GM12892 (cell line): ENCODE measurements around the gene IRF2.

Experiments
- DNase-seq: peaks from one replicate; pipeline ENCODE4 v3.0.0; 2011; ENCODE audit not compliant: insufficient read length
- FAIRE-seq: peaks from 2 replicates; lab custom pipeline; 2011; peaks lifted over from hg19 to GRCh38; lab: Jason Lieb, UNC
- POLR2A ChIP-seq: IDR thresholded peaks from 2 replicates; pipeline ENCODE4 v1.6.1; 2011; ENCODE audit warnings: low read depth, low read length, control low read depth
- POLR2AphosphoS5 ChIP-seq: IDR thresholded peaks from 2 replicates; pipeline ENCODE4 v1.6.1; 2011; ENCODE audit warnings: low read depth, low read length, control low read depth
- TAF1 ChIP-seq: IDR thresholded peaks from 2 replicates; pipeline ENCODE4 v1.6.1; 2011; ENCODE audit warnings: low read depth, mild to moderate bottlenecking, control low read depth, low read length, borderline replicate concordance

Gene IRF2

DNA sequence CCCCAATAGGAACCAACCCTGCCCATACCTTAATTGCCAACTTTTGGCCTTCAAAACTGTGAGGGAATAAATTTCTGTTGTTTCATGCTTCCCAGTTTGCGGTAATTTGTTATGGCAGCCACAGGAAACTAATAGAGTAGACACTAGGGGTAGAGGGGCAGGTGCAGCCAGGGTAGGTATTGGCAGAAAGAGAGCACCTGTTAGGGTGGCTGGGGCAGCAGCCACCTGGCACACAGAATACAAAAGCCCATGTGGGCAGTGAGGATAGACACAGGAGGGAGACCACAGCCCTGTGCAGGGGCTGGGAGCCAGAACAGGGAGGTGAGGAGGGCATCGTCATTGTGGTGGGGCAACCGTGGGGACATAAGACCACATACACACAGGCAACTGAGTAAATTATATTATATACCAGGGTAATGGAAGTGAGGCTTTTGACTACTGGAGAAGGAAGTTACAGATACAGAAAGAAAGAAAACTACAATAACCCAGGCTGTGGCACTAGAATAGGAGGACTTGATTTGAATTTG lies 28.2 kb downstream of the IRF2 start:
- no peak for TF ChIP-seq TAF1
- no peak for TF ChIP-seq POLR2AphosphoS5
- TF ChIP-seq POLR2A = no peak
- FAIRE-seq = no peak
- DNase-seq = no peak

DNA sequence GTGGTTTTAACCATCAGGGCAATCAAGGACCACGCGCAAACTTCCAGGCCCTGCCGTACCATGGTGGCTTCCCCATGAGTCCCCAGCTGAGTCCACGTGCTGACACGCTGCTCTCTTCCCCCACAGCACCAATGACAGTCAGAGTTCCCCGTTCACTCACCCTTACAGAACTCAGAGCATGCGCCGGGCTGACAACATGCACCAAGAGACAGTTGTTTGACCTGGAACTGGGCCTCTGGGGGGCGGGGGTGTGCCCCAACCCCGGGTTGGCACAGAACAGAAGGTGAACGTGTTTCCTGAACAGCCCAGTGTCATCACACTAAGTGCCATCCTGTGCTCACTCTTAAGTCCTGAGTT lies 29.4 kb downstream of the IRF2 start:
- FAIRE-seq = peak; percentile 5
- TF ChIP-seq TAF1 (no peak), POLR2AphosphoS5 (no peak), POLR2A (no peak)
- DNase-seq = no peak

DNA sequence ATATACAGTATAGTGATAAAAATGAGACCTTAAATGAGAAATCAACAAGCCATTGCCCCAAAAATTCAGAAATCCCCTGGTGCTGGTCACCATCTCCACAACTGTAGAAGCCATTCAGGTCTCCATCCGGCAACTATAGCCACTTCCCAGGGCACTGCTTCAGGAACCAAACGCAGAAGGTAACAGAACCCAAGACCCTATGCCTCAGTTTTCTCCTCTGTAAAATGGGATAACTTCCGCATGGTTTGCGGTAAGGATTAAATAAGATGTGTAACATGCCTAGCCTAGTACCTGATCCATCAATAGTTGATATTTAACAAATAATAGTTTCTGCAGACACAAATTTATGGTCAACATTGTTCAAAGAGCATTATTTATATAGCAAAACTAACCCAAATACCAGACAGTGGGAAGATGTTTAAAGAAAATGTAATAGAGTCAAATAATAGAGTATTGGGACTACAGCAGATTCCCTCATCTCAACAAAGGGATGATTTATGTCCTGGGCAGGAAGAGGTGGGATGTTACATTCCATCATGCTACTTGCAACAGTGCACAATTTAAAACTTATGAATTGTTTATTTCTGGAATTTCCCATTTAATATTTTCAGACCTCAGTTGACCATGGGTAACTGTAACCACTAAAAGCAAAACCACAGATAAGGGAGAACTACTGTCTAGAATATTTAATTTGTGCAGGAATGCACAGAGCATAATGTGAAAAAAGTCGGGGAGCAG lies 30.0 kb downstream of the IRF2 start:
- DNase-seq (no peak), FAIRE-seq (no peak)
- TF ChIP-seq POLR2AphosphoS5 = no peak
- TF ChIP-seq POLR2A = no peak
- TF ChIP-seq TAF1 = no peak

DNA sequence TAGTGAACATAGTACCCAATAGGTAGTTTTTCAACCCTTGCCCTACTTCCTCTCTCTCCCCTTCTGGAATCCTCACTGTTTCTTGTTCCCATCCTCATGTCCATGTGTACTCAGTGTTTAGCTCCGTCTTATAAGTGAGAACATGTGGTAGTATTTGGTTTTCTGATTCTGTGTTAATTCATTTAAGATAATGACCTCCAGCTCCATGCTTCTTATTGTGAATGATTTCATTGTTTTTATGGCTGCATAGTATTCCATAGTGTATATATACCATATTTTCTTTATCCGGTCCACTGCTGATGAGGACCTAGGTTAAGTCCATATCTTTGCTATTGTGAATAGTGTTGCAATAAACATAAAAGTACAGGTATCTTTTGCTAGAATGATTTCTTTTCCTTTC lies 31.0 kb downstream of the IRF2 start:
- no peak for FAIRE-seq

DNA sequence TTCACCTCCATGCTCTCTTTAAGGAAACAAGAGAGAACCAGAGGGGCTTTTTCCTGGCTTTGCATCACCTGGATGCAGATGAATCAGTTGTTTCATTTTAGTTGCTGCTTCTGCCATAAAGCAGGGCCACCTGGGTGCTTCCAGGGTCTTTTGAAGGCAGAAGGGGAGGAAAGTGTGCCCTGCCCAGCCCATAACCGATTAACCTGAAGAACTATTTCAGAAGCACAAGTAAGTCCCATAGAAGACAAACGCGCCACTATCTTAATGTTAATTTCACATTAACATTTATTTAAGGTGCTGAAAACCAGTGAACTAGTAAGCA lies 32.1 kb downstream of the IRF2 start:
- DNase-seq (no peak), FAIRE-seq (no peak)
- TF ChIP-seq POLR2AphosphoS5 (no peak), POLR2A (no peak), TAF1 (no peak)

More for the DNA sequence above, 31.0 kb downstream of the IRF2 start:
- TF ChIP-seq POLR2AphosphoS5 (no peak), TAF1 (no peak)
- no peak for DNase-seq

DNA sequence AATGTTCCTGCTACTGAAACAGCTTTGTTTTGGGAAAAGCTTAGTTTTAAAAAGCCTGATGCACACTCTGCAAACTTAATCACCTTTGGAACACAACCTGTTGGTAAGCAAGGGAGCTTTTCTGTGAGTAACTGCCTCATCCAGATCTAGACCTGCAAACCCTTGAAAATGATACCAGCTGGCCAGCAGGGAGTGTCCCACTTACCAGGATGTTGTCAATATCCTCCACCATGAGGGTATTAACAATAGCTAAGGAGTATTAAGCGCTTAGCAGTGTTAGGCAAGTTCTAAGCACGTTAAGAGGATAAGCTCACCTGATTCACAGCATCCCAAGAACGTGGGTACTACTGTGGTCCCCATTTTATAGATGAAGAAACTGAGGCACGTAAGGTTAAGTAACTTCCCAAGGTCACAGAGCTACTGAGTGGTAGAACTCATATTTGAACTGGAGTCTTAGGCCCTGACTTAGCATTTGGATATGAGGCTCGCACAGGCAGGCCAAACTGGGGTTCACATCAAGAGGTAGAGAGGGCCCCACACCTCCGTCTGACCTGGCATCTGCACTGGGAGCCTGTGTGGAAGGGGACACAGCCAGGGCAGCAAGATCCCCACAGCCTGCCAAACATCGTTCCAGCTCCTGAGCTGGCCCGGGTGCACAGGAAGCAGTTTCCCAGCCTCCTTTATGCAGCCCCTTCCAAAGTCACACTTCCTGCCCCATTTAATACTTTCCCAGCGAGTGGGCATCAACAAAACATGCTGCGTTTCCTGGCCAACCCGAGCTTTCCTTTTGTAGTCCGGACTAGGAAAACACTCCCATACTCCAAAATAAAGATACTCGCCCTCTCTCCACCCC lies 32.7 kb downstream of the IRF2 start:
- TF ChIP-seq POLR2A (no peak), TAF1 (no peak), POLR2AphosphoS5 (no peak)
- FAIRE-seq = no peak
- no peak for DNase-seq

DNA sequence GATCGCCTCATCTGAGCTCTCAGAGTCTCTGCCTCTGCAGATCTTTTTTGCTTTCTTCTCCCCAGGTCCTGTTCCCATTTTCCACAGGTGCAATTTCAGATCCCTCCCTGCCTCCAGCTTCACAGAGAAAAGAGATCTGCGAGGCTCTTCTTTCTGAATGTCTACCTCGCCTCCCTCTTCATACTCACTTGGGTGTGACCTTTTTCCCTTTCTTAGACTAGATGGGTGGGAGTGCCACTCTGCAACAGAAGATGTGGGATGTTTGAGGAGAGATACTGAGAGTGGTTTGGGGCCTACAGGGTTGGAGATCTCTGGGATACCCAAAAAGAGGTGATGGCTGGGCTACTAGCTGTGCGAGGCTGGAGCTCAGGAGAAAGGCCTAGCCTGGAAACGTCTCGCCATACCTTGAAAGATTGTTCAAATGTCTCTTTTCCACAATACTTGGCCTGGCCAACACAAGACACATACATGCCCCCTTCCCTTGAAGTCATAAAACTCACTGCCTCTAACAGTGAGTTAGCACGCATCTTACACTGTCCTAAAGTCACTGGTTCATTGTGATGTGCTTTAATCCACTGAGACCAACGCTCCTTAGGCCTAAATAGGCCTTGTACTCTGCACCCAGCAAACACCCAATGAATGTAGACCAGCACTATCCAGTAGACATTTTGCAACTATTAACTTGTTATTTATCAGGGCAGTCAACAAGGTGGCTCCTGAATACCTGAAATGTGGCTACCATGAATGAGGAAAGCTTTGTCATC lies 33.6 kb downstream of the IRF2 start:
- FAIRE-seq = no peak
- no peak for DNase-seq
- TF ChIP-seq POLR2AphosphoS5 (no peak), TAF1 (no peak), POLR2A (no peak)

DNA sequence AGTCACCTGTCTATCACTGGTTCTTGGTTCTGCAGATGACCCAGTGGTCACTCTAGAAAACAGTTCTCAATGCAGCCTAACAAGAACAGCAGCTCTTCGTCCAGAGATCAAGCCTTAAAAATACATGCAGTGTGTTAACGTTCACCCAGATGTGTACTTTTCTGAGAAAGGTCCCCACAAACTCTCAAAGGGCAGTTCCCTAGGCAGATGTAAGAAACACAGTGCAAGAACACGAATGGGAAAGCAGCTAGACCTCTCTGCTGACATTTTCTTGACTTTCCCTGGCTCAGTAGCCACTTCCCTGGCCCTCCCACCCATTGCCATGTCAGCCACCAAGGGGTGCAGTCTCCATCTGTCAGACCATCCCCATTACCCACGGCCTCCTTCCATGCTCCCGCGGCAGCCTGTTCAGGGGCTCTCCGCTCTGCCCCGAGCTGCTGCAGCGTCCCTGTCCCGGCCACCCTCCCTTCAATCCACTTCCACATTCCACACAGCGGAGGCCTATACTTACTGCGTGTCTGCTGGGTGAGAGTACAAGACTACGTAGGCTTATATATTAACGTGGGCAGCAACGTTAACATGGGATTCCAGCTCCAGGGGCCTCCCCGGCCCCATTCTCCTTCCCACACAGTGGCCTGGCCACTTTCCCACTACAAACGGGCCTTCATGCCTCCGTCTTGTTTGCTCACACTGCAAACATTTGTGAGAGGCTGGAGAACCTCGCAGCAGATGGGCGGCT lies 34.3 kb downstream of the IRF2 start:
- peak; percentile 36 for FAIRE-seq
- no peak for DNase-seq
- TF ChIP-seq TAF1 (no peak), POLR2AphosphoS5 (no peak), POLR2A (no peak)

DNA sequence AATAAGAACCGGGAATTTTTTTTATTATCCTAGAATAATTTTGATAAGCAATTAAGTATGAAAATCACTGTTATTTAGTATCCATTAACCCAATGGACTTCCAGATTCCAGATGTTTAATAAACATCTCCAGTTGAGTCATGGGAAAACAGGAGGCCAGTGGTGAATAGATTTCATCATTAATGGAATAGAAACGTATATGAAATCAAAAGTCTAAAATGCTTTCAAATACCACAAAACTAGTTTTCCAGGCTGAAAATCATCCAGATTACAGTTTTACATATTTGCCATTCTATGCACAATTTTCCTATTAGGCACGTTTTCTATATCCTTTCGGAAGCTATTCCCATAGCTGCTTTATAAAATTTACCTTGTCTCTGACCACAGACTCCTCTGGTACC lies 35.0 kb downstream of the IRF2 start:
- TF ChIP-seq TAF1 = no peak
- no peak for DNase-seq
- no peak for FAIRE-seq

DNA sequence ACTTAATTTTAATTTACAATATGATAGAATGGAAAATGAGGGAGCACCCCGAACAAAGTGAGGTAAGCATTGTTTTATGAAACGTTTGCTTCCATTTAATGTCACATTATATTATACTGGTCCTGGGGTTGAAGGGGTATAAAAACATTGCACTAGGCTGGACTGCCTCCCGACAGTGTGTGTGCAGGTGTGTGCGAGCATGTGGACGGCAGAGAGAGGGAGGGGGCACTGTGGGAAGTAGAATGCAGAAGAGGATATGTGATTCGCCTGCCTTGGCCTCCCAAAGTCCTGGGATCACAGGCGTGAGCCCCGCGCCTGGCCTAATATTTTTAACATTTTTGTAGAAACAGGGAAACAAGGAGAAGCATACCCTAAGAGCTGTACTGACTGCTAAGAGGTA lies 36.0 kb downstream of the IRF2 start:
- DNase-seq = no peak
- no peak for FAIRE-seq

DNA sequence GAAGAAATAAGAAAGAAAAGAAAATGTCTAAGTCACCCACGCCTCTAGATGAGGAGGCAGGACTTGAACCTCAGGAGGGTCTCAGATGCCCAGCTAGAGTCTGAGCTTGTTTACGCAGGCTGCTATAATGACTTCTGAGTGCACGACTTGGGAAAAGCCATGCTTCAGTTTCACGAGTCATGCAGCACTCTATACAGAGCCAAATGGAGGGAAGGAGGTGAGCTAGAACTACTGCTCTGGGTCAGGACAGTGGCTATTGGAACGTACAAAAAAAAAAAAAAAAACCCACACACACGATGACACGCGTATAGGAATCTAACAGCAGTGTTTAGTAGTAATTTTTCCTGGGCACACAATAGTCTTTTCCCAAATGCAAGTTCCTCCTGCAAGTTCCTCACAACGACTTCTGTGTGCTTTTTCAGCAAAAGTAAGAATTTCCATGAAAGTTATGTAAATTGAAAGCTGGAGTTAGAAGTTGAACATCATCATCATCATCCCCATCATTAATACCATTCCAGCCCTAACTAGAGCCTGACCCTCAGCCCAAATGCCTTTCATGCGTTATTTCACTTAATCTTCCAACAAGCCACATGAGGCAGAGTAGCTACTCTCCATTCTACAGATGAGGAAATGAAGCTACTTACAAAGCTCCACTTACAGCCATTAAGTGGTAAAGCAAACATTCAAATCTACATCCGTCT lies 36.6 kb downstream of the IRF2 start:
- TF ChIP-seq TAF1 = no peak
- TF ChIP-seq POLR2AphosphoS5 = no peak
- TF ChIP-seq POLR2A = no peak
- FAIRE-seq = no peak
- DNase-seq = no peak

More for the DNA sequence above, 36.0 kb downstream of the IRF2 start:
- TF ChIP-seq POLR2A (no peak), POLR2AphosphoS5 (no peak)
